ENCODE measurements around the gene CTU2. TPM values are rescaled to one million over a fixed set of nuclear protein-coding genes. Genes with fewer than 3 reads are reported as not detected.

CTU2 gene
- total RNA-seq, 1 experiment from 2014 or later: 52.4 TPM

GRCh38 chr16:88732961-88733294 lies 26.6 kb downstream of the CTU2 start (continued):
- TF ChIP-seq ZNF425 (CRISPR knock-in tag; conservative IDR thresholded peaks at IDR 0.05) (no peak), IRF1 (CRISPR knock-in tag; IDR thresholded peaks at IDR 0.05) (no peak), FOXP4 (CRISPR knock-in tag; IDR thresholded peaks at IDR 0.05) (no peak)

- H3K4me1 Mint-ChIP-seq: no peaks in the 10 kb centered on the region
- ChIA-PET CTCF (interaction anchor here (4.1 kb wide), 1 partner anchor 23 kb away, joined by 185 read pairs; no protein-coding TSS in a partner anchor), POLR2A (no interaction called here)
- H3K27ac Mint-ChIP-seq: no peak overlapping the region
- DNase-seq (ENCODE audit: low spot score) (no peak), ATAC-seq (no peak)
- no peaks in the 10 kb centered on the region for H3K9me3 Mint-ChIP-seq
- H3K36me3 Mint-ChIP-seq: no peaks in the 10 kb centered on the region
- no peak overlapping the region for H3K4me3 Mint-ChIP-seq
- H3K27me3 Mint-ChIP-seq (ENCODE audit: low read depth): no peaks in the 10 kb centered on the region
- TF ChIP-seq NR3C1 (CRISPR knock-in tag; conservative IDR thresholded peaks at IDR 0.05; ENCODE audit: low read depth): no peak
- no peak for TF ChIP-seq NR1H2 (CRISPR knock-in tag; IDR thresholded peaks at IDR 0.05)
- TF ChIP-seq ZNF138 (CRISPR knock-in tag; conservative IDR thresholded peaks at IDR 0.05): no peak
- TF ChIP-seq ARID4B (CRISPR knock-in tag; IDR thresholded peaks at IDR 0.05; ENCODE audit: borderline replicate concordance): no peak
- no peak for TF ChIP-seq CREB1 (CRISPR knock-in tag; IDR thresholded peaks at IDR 0.05)
- TF ChIP-seq USF2 (CRISPR knock-in tag; IDR thresholded peaks at IDR 0.05): no peak
- TF ChIP-seq AR (CRISPR knock-in tag; IDR thresholded peaks at IDR 0.05): no peak
- TF ChIP-seq ZNF671 (CRISPR knock-in tag; IDR thresholded peaks at IDR 0.05): no peak
- no peak for TF ChIP-seq MYBL2 (CRISPR knock-in tag; IDR thresholded peaks at IDR 0.05)
- TF ChIP-seq FOXJ3 (CRISPR knock-in tag; IDR thresholded peaks at IDR 0.05; ENCODE audit: borderline replicate concordance): no peak
- TF ChIP-seq PRDM15 (CRISPR knock-in tag; IDR thresholded peaks at IDR 0.05): no peak
- no peak for TF ChIP-seq RORB (CRISPR knock-in tag; IDR thresholded peaks at IDR 0.05)
- no peak for TF ChIP-seq ZNF512 (CRISPR knock-in tag; IDR thresholded peaks at IDR 0.05; ENCODE audit: borderline replicate concordance)
Measured at GRCh38 chr16:88733630-88734360, 27.5 kb downstream of the CTU2 start.
